ENCODE data around the gene DDX20.

- TF ChIP-seq CTCF (conservative IDR thresholded peaks at IDR 0.05), result no peak
- no peak for TF ChIP-seq EZH2 (IDR thresholded peaks at IDR 0.05; ENCODE audit: low read depth)
Observed at GRCh38 chr1:111743679-111744101, 12.0 kb upstream of the DDX20 start.

Data from PC-9 (cell line).